Stimulated activated CD8-positive, alpha-beta memory T cell treated with anti-CD3 and anti-CD28 coated beads, Interleukin-15, amount 100 ng/mL, for 48 hours (primary cell): Measurements from ENCODE around the gene TMEM231.
"Not testable (repeated sequence)": the region's sequence is repeated elsewhere in the genome, so short reads cannot be mapped to it uniquely, and the experiment has no call there.

Experiments used
- DNase-seq, 2 donors: peaks; one replicate each; pipeline ENCODE4 v3.0.0-alpha.2; 2020; ENCODE audit warnings: low read depth in 2 of 2

TMEM231 gene

DNA sequence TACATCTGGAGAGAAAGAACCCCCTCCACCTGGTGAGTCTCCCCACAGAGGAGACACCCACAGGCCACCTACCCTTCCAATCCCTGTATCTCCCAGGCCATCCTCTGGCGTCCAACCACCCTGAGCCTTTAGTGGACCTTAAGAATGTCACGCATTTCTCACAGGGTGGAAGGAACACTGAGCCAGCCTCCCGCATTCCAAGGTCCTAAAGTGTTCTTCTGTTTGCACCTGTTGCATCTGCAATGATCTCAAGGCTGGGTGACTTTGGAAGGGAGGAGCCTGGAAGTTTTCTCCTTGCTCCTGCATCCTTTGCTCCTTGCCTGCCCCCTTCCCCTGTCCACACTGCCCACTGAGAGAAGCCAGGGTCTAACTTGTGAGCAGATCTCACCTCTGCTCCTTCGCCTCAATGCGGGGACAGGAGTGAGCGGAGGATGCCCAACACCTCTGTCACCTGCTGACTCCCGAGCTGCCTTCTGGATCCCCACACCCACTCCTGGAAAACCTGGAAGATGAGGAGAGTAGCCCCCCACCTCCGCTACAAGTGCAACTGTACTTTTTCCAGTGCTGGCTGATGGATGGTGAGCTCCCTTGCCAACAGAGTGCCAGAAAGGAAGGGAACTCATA, 23.8 kb downstream of the TMEM231 start:
- DNase-seq = no peak

GRCh38 chr16:75529959-75530358, 26.1 kb downstream of the TMEM231 start:
- no peak for DNase-seq

GRCh38 chr16:75529056-75529905, 26.8 kb downstream of the TMEM231 start:
- no peak for DNase-seq

GRCh38 chr16:75527825-75528299, 28.2 kb downstream of the TMEM231 start:
- no peak for DNase-seq

DNA sequence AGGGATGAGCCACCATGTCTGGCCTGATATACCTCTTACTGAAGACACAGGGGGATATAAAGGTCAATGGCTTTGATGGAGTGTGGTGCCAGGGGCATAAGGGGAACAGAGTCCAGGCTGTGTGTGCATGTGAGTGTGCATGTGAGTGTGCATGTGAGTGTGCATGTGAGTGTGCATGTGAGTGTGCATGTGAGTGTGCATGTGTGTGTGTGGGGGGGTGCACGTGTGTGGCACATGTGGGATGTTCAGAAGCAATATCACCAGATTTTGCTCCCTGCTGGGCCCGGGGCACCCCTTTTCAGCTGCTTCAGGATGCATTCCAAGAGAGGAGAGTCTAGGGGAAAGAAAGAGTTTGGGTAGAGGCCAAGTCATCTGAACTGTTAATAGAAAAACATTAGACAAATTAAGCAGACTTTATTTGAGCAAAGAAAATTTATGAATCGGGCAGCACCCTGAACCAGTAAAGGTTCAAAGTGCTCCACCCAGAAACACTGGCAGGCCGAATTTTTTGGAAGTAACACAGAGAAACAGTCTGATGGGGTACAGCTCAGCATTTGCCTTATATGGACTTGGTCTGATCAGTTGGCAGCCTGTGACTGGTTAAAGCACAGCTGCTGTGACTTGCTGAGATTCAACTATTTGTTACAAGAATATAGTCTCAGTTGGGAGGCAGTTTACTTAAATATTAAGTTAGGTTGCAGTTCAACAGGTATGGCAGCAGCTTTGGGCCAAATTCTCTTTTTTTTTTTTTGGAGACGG, 29.8 kb downstream of the TMEM231 start:
- no peak for DNase-seq

GRCh38 chr16:75519175-75519574, 36.9 kb downstream of the TMEM231 start:
- no peak for DNase-seq

DNA sequence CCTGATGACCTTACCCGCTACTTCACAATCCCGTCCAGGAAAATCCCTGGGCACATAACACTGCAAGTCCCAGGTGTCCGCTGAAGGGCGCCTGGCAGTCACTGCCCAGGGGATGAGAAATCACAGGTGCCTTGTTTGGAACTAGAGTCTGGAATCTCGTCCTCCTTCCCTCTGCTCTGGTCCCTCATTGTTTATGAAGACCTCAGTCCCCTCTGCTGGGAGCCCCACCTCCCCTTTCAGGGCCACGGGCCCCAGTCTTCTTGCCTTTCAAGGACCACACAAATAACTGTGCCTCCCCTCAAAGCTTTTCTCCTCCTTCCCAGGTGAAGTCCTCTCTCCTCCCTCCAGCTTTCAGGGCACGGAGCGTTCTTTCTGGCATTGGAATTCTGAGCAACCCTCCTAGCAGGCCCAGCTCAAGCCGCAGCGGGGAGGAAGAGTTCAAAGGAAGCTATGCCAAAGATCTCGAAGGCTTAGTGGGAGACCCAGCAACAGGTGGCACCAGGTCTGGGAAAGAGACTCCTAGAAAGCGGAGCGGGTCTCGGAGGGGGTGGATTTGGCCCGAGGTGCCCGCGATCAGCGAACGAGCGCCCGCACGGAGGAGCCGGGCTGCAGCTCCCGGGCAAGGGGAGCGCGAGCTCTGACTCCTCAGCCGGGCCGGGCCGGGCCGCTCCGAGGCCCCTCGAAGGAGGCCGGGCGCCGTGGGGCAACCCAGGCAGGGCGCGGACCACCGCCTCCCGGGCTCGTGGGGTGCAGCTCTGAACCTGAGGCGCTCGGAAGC, 39.7 kb downstream of the TMEM231 start:
- not testable (repeated sequence) for DNase-seq

DNA sequence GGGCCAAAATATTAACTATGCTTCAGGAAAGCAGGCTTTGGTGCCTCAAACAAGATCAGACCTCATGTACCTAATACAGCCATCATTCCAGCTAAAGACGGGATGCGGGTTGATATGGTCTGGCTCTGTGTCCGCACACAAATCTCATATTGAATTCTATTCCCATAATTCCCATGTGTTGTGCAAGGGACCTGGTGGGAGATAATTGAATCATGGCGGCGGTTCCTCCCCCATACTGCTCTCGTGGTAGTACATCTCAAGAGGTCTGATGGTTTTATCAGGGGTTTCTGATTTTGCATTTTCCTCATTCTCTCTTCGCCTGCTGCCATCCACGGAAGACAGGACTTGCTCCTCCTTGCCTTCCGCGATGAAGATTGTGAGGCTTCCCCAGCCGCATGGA, 41.8 kb downstream of the TMEM231 start:
- no peak for DNase-seq

DNA sequence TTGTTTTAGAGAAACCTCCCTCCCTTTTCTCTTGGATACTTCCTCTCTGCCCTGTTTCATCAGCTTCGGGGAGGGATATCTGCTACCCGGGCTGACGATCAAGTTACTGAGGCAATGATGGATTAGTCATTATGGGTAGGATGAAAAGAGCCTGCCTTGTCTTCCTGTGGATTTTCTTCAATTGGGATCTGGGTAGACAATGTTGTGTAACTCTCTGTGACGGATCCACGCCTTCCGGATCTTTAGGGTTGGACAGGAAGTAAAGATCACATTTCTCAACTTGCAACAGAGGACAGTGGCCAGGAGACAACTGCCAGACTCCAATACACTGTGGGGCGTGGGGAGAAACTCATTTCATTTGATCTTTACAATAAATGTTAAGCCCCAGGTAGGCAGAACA, 49.5 kb downstream of the TMEM231 start:
- no peak for DNase-seq

GRCh38 chr16:75506107-75506506, 49.9 kb downstream of the TMEM231 start:
- DNase-seq = no peak

GRCh38 chr16:75503801-75504200, 52.3 kb downstream of the TMEM231 start:
- no peak for DNase-seq

- DNase-seq = no peak
These were observed 53.0 kb downstream of the TMEM231 start for GRCh38 chr16:75502916-75503605.

- DNase-seq = not testable (repeated sequence)
These were observed 54.2 kb downstream of the TMEM231 start for GRCh38 chr16:75501820-75502219.

- DNase-seq = no peak
These were observed 54.7 kb downstream of the TMEM231 start for GRCh38 chr16:75501359-75501758.

- DNase-seq = not testable (repeated sequence)
These were observed 57.3 kb downstream of the TMEM231 start for GRCh38 chr16:75498605-75499322.

DNA sequence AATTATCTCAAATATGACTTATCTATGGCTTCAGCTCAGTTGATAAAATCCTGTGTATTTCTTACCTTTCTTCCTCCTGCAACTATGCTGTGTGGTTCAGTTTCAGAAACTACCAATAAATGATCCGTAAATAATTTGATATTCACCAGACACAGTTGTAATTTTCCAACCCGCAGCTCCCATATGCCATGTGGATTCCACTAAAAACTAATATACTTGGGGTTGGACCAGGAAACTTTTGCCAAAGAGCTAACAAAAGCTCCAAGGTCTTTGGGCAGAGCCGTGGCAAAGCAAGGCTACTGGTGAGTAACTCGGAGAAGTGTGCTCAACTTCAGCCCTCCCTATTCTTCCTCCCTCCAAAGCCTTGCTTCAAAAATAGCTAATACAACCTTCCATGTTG, 58.5 kb downstream of the TMEM231 start:
- DNase-seq = no peak

GRCh38 chr16:75495076-75495674, 60.9 kb downstream of the TMEM231 start, which contains the start of gene CHST6:
Gene CHST6, minus strand, starts transcription at chr16:75495441. Its CDS starts 15,613 bp downstream, at chr16:75479828.
- DNase-seq = peak in 1 of 2 donors; percentile 15

- DNase-seq = no peak
These were observed 61.4 kb downstream of the TMEM231 start for GRCh38 chr16:75494661-75495075.

GRCh38 chr16:75494184-75494583, 61.9 kb downstream of the TMEM231 start:
- no peak for DNase-seq

- DNase-seq = no peak
These were observed 64.2 kb downstream of the TMEM231 start for GRCh38 chr16:75491876-75492275.
